Superior temporal gyrus (tissue), 1 donor: ENCODE results near the gene GADD45B.
"Not testable (repeated sequence)": the region's sequence is repeated elsewhere in the genome, so short reads cannot be mapped to it uniquely, and the experiment has no call there.

Source experiments
- DNase-seq: peaks from one replicate; pipeline ENCODE4 v3.0.0-alpha.2; 2016; ENCODE audit errors: extremely low spot score

The GADD45B gene

DNA sequence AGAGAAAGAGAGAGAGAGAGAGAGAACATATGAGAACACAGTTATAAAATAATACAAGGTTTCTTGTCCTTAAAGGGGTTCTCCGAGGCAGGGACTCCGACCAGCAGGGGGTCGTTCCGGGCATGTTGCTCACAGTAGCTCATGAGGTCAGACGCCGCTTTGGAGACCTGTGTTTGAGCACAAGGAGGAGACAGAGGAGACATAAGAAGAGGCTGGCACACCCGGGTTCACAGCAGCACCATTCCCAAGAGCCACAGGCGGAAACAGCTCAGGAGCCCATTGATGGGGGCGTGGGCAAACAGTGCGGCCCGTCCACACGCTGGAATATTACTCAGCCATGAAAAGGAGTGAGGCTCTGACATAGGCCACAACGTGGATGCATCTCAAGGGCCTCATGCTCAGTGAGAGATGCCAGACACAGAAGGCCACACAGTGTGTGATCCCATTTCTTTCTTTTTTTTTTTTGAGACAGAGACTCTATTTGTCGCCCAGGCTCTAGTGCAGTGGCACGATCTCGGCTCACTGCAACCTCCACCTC is 39.1 kb downstream of the GADD45B start:
- DNase-seq, result no peak

DNA sequence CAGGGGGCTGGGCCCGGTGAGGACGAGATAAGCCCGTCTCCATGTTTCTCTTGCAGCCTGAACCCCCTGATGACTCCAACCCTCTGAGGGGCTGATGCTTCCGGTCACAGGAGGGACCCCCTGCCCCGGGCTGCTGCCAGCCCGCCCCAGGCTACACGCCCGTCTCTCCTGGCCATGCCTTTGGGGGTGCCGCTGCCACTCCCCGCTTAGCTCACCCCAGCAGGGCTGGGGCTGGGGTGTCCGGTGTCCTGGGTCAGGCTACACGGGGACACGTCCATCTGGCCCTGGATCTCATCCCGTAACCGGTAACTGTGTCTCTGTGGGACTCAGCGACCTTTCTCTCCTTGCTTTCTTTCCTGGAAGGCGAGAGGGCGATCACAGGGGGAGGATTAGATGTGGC is 40.8 kb downstream of the GADD45B start:
- no peak for DNase-seq

DNA sequence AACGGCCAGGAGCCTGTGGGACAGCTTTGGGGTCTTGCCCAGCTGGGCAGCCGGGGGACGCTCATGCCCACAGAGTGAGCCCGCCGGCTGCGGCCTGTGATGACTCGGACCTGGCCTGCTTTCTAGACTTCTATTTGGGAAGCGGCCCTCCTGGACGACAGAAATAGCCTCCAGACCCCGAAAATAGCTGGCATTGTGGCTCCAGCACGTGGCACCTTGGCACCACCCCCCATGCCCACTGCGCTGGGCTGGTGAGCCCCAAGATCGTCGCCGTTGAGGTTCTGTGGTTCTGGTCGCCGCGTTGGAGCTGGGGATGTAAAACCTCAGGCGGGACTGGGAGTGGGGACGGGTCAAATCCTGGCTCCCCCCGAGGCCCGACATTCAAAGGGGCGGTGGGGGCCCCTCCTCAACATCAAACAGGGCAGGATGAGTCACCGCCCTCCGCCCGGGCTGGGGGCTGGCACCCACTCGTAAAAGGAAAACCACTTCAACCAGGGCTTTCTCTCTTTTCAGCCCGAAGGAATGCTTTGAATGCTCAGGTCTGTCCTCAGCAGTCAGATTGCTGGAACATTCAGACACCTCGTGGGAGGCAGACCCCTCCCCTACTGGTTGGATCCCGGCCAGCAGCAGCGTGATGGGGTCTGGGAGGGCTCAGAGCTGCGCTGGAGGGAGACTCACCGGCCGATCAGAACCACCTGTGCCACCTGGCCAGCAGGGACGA is 42.1 kb downstream of the GADD45B start:
- DNase-seq, result no peak

DNA sequence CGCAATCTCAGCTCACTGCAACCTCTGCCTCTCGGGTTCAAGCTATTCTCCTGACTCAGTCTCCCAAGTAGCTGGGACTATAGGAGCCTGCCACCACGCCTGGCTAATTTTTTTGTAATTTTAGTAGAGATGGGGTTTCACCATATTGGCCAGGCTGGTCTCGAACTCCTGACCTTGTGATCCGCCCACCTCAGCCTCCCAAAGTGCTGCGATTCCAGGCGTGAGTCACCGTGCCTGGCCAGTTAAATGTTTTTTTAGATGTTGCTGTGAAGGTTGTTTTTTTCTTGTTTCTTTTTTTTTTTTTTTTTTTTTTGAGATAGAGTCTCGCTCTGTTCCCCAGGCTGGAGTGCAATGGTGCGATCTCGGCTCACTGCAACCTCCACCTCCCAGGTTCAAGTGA is 42.9 kb downstream of the GADD45B start:
- DNase-seq, result not testable (repeated sequence)

DNA sequence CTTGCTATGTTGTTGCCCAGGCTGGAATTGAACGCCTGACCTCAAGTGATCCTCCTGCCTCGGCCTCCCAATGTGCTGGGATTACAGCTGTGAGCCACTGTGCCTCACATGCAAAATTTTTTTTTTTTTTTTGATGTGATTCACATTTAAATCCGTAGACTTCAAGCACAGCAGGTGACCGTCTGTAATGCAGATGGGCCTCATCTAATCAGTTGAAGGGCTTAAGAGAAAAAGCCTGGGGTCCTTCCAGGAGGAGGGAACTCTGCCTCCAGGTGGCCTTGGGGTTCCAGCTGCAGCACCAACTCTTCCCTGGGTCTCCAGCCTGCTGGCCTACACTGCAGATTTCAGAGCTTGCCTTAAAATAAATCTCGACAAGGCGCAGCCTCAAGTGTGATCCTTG is 43.6 kb downstream of the GADD45B start:
- no peak for DNase-seq

DNA sequence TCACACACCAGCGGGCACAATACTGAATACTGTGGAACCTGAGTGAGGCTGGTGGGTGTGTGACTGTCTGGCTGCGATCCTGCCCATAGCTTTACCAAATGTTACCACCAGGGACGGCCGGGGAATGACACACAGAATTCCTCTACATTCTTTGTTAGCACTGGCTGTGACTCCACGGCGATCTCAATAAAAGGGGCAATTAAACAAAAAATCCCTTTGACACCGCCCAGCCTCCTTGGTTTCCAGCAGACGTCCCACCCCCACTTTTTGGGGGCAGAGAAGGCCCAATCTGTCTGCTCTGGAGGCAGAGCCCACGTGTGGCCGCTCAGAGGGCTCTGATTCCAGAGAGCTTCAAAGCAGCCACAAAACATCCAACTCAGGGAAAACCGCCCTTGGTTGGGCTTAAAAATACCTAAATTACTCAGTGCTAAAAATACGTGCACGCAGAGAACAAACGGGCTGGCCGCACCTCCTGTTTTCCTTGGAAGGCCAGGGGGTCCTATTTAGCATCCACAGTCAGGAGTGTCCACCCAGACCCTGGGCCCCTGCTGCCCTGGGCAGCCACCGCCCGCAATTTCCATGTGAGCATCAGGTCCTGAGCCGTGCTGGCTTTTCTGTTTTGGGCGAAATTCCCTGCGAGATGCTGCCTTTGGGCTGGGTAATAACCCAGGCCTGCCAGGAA is 47.8 kb downstream of the GADD45B start:
- DNase-seq, result peak; percentile 48

DNA sequence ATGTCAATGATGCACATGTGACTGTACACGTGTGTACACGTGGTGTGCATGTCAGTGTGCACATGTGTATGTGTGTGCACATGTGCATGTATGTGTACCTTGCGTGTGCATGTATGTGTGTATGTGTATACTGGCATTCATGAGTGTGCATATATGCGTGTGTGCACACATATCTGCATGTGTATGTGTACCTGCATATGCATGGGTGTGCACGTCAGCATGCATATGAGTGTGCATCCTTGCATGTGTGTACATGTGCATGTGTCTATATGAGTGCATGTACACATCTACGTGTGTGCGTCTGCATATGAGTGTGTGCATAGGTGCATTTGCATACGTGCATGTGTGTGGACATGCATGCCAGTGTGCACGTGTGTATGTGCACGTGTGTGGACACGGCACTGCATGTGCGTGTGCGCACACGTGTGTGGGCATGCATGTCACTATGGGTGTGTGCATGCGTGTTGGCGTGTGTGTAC is 48.5 kb downstream of the GADD45B start:
- DNase-seq, result no peak

DNA sequence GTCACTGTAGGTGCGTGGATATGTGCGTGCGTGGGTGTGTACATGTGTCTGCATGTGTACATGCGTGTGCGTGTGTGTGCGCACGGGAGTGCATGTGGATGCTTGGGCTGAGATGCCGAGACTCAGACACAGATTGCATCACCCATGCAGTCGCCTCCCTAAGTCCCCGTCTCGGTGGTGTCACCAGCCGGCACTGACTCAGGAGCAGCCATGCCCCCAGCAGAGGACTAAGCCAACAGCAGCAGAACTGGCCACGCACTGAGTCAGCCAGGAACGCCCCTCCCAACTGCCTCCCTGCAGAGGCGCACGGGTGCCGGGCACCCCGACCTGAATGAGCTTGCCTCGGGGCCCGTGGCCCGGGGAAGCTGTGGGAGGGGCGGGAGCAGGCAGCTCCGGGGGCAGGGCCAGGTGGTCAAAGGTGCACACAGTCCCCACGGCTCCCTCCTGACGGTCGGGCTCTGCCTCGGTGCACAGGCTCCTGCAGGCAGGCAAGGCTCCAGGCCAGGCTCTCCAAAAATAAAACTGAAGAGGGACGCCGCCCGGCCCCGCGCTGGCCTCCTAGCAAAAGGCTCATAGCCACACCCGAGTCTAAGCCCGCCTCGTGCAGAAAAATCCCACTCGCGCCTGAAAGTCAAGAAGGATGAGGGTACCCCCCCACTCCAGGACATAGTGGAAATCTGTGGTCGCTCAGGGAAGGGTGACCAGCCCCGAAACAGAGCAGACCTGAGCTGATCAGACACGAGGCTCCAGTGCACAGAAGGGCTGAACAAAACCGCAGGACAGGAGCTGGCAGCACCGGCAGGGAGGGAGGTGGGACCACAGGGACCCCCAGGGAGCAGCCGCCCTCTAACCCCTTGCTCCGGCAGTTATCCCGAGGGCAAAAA is 49.2 kb downstream of the GADD45B start:
- DNase-seq, result peak; percentile 25

DNA sequence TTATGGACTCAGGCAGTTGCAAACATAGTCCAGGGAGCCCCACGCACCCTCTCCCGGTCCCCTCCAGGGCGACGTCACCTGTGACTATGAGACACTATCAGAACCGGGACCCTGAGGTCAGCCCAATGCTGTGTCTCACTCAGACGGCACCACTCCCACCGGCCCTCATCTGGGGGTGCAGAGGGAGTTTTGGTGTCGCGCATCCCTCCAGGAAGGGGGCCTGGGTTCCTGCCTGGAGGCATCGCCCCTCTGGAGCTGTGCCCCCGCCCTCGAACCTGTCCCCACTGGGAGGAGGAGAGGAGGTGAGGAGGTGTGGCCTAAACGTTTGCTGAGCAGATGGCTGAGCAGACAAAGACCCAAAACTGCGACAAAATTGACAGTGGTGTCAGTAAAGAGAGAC is 51.2 kb downstream of the GADD45B start:
- DNase-seq, result no peak

DNA sequence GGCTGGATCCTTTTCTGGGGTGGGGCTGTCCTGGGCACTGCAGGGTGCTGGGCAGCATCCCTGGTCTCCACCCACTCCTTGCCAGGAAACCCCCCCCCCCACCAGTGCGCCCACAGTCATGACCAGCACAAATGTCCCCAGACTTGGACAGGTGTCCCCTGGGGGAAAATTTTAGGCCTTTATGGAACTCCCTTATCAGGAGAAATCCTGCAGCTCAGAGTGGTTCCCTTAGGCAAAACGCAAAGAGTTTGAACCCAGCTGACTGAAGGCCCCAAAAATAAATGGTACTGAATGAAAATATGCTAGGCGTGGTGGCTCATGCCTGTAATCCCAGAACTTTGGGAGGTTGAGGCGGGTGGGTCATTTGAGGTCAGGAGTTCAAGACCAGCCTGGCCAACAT is 51.8 kb downstream of the GADD45B start:
- no peak for DNase-seq
